HG03354 (cell line): Measurements from ENCODE around the gene PLXNB1.
"Not testable (repeated sequence)": the region's sequence is repeated elsewhere in the genome, so short reads cannot be mapped to it uniquely, and the experiment has no call there.

ENCODE experiments used
- ATAC-seq: cut with Tn5 transposase; IDR thresholded peaks from one replicate; pipeline ENCODE4 v1.9.1; 2021; ENCODE audit warnings: mild to moderate bottlenecking; ENCODE audit not compliant: unreplicated experiment, poor library complexity, severe bottlenecking

PLXNB1 gene

GRCh38 chr3:48410205-48411040 lies 19.5 kb downstream of the PLXNB1 start:
- no peak for ATAC-seq

GRCh38 chr3:48409291-48410201 lies 20.3 kb downstream of the PLXNB1 start:
- ATAC-seq, result no peak

GRCh38 chr3:48408823-48409281 lies 21.0 kb downstream of the PLXNB1 start:
- no peak for ATAC-seq

GRCh38 chr3:48407542-48408099 lies 22.3 kb downstream of the PLXNB1 start:
- no peak for ATAC-seq

GRCh38 chr3:48406443-48407431 lies 23.1 kb downstream of the PLXNB1 start:
- no peak for ATAC-seq

GRCh38 chr3:48405971-48406370 lies 23.9 kb downstream of the PLXNB1 start:
- ATAC-seq, result no peak

- ATAC-seq, result no peak
These were observed 24.5 kb downstream of the PLXNB1 start for GRCh38 chr3:48405343-48405881.

- no peak for ATAC-seq
These were observed 25.2 kb downstream of the PLXNB1 start for GRCh38 chr3:48404440-48405342.

- no peak for ATAC-seq
These were observed 26.1 kb downstream of the PLXNB1 start for GRCh38 chr3:48403533-48404439.

GRCh38 chr3:48402907-48403306 lies 27.0 kb downstream of the PLXNB1 start:
- ATAC-seq, result no peak

- ATAC-seq, result no peak
These were observed 27.6 kb downstream of the PLXNB1 start for GRCh38 chr3:48402281-48402732.

- not testable (repeated sequence) for ATAC-seq
These were observed 28.4 kb downstream of the PLXNB1 start for GRCh38 chr3:48401434-48401901.

GRCh38 chr3:48400824-48401433 lies 29.0 kb downstream of the PLXNB1 start:
- no peak for ATAC-seq

GRCh38 chr3:48399387-48400172 lies 30.3 kb downstream of the PLXNB1 start:
- no peak for ATAC-seq

GRCh38 chr3:48398701-48399386 lies 31.0 kb downstream of the PLXNB1 start:
- ATAC-seq, result no peak
